Natural killer cell (primary cell): ENCODE data around the gene TXNRD3. TPM values are rescaled to one million over a fixed set of nuclear protein-coding genes. Genes with fewer than 3 reads are reported as not detected.

ENCODE experiments used
- ATAC-seq, 3 donors: fragments of 150-1000 bp in 2 of 3; fragments of 200-7000 bp in 1 of 3; cut with Tn5 transposase; 1 replicate in 1 of 3; 2 replicates in 2 of 3; pipeline ENCODE4 v1.10.0; 2021; ENCODE audit warnings: mild to moderate bottlenecking in 2 of 3, moderate library complexity in 2 of 3
- DNase-seq, 2 donors: peaks; one replicate each; pipeline versions ENCODE4 v3.0.0 to v3.0.0-alpha.2; 2013 to 2021; ENCODE audit warnings: mixed read lengths in 1 of 2
- H3K27ac ChIP-seq: one replicate; pipeline ENCODE4 v1.5.1; 2013; ENCODE audit warnings: mild to moderate bottlenecking, low read length
- H3K27me3 ChIP-seq: one replicate; pipeline ENCODE4 v1.6.1; 2013; ENCODE audit warnings: low read length; ENCODE audit not compliant: control insufficient read depth, insufficient read depth
- H3K36me3 ChIP-seq: one replicate; pipeline ENCODE4 v1.6.1; 2013; ENCODE audit warnings: low read length; ENCODE audit not compliant: control insufficient read depth, insufficient read depth
- H3K4me1 ChIP-seq: one replicate; pipeline ENCODE4 v1.6.1; 2013; ENCODE audit warnings: low read length; ENCODE audit not compliant: control insufficient read depth, insufficient read depth
- H3K4me3 ChIP-seq: one replicate; pipeline ENCODE4 v1.5.1; 2013; ENCODE audit warnings: low read length
- H3K9me3 ChIP-seq: one replicate; pipeline ENCODE4 v1.6.1; 2013; ENCODE audit warnings: low read length; ENCODE audit not compliant: control insufficient read depth, insufficient read depth
- H3K27ac Mint-ChIP-seq, 2 donors: one replicate each; pipeline ENCODE4 v1.8.0; 2022; ENCODE audit warnings: mild to moderate bottlenecking in 2 of 2, mixed read lengths in 2 of 2, moderate library complexity in 1 of 2
- H3K27me3 Mint-ChIP-seq, 2 donors: one replicate each; pipeline ENCODE4 v1.8.0; 2022; ENCODE audit warnings: low read depth in 2 of 2, mixed read lengths in 2 of 2
- H3K36me3 Mint-ChIP-seq: one replicate; pipeline ENCODE4 v1.8.0; 2022; ENCODE audit warnings: mixed read lengths
- H3K4me1 Mint-ChIP-seq, 2 donors: one replicate each; pipeline ENCODE4 v1.8.0; 2022; ENCODE audit warnings: mixed read lengths in 2 of 2
- H3K4me3 Mint-ChIP-seq: one replicate; pipeline ENCODE4 v1.8.0; 2022; ENCODE audit warnings: mild to moderate bottlenecking, moderate library complexity, mixed read lengths
- H3K9me3 Mint-ChIP-seq, 2 donors: one replicate each; pipeline ENCODE4 v1.8.0; 2022; ENCODE audit warnings: mixed read lengths in 2 of 2
- CTCF ChIP-seq: fragments of 200-600 bp; IDR thresholded peaks from one replicate; pipeline ENCODE4 v1.8.0; 2022; ENCODE audit warnings: antibody characterized with exemption
- WGBS: methylation state at CpG from one replicate; pipeline ENCODE4 v1.1.7; 2013; ENCODE audit warnings: missing lambda C conversion rate; ENCODE audit not compliant: insufficient coverage; 5-methylcytosine and 5-hydroxymethylcytosine counted together
- intact Hi-C: fragments of 100-400 bp; cut with micrococcal nuclease; formaldehyde crosslinking; loops from one replicate; pipeline ENCODE4 v1.14.2; 2022
- total RNA-seq, 4 donors: library from RNA; stranded (reverse); fragments of 120-200 nt in 1 of 4; gene quantifications; one replicate each; pipeline versions ENCODE4 v1.2.3 to v1.2.4, GENCODE V29; 2013 to 2022

The TXNRD3 gene
- total RNA-seq, 3 donors from 2014 or later (not counting 1 experiment from before 2014, with no cell fraction given), result 0.77 to 1.1 (median 0.80) TPM

DNA sequence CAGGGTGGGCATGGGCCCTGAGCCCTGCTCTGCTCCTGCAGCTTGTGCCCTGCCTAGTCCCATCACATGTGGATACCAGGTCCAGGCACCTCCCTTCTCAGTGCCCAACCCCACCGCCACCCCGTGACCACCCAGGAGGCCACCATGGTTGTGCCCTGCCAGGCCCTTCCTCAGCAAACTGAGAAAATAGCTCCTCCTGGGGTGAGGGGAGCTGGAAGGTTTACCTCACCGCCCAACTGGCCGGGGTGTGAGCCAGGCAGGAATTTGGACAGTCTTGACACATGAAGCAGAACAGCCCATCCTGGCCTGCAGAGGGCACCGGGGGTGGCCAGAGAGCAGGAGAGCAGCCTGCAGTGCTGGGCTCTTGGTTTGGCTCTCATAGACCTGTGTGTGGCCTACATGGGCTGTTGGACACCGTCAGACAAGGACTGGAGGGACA, 84.8 kb downstream of the TXNRD3 start:
- no peak for TF ChIP-seq CTCF
- H3K27ac Mint-ChIP-seq, result no peak overlapping the region
- Histone ChIP-seq H3K27me3 (no peaks in the 10 kb centered on the region), H3K27ac (no peak overlapping the region), H3K4me1 (no peaks in the 10 kb centered on the region), H3K4me3 (no peak overlapping the region), H3K36me3 (no peaks in the 10 kb centered on the region), H3K9me3 (no peaks in the 10 kb centered on the region)
- H3K9me3 Mint-ChIP-seq, result no peaks in the 10 kb centered on the region
- intact Hi-C loops, result no loop called here
- no peaks in the 10 kb centered on the region for H3K36me3 Mint-ChIP-seq
- H3K27me3 Mint-ChIP-seq, result peaks cover 13 to 29% of the 10 kb centered on the region in 2 donors
- no peak overlapping the region for H3K4me3 Mint-ChIP-seq
- ATAC-seq (no peak), DNase-seq (no peak)
- no peaks in the 10 kb centered on the region for H3K4me1 Mint-ChIP-seq
- WGBS, result 79% methylated on average over 6 of the region's 6 CpGs

GRCh38 chr3:126569390-126569975, 85.4 kb downstream of the TXNRD3 start:
- Histone ChIP-seq H3K36me3 (no peaks in the 10 kb centered on the region), H3K9me3 (no peaks in the 10 kb centered on the region), H3K4me1 (no peaks in the 10 kb centered on the region), H3K27me3 (no peaks in the 10 kb centered on the region), H3K27ac (no peak overlapping the region), H3K4me3 (no peak overlapping the region)
- WGBS, result 77% methylated on average over 8 of the region's 9 CpGs
- ATAC-seq (no peak), DNase-seq (no peak)
- Mint-ChIP-seq H3K36me3 (no peaks in the 10 kb centered on the region), H3K27ac (no peak overlapping the region), H3K27me3 (peaks cover 13 to 29% of the 10 kb centered on the region in 2 donors), H3K9me3 (no peaks in the 10 kb centered on the region), H3K4me1 (no peaks in the 10 kb centered on the region), H3K4me3 (no peak overlapping the region)
- TF ChIP-seq CTCF, result no peak
- intact Hi-C loops, result no loop called here

GRCh38 chr3:126568776-126569342, 86.1 kb downstream of the TXNRD3 start:
- no peak for TF ChIP-seq CTCF
- H3K36me3 ChIP-seq, result no peaks in the 10 kb centered on the region
- H3K27ac Mint-ChIP-seq, result no peak overlapping the region
- H3K9me3 Mint-ChIP-seq, result no peaks in the 10 kb centered on the region
- H3K4me3 ChIP-seq, result no peak overlapping the region
- no peaks in the 10 kb centered on the region for H3K4me1 ChIP-seq
- no peak overlapping the region for H3K27ac ChIP-seq
- intact Hi-C loops, result no loop called here
- no peaks in the 10 kb centered on the region for H3K36me3 Mint-ChIP-seq
- H3K9me3 ChIP-seq, result no peaks in the 10 kb centered on the region
- 47% methylated on average over 3 of the region's 3 CpGs for WGBS
- H3K4me1 Mint-ChIP-seq, result no peaks in the 10 kb centered on the region
- peaks cover 13 to 27% of the 10 kb centered on the region in 2 donors for H3K27me3 Mint-ChIP-seq
- ATAC-seq (no peak), DNase-seq (no peak)
- H3K4me3 Mint-ChIP-seq, result no peak overlapping the region
- no peaks in the 10 kb centered on the region for H3K27me3 ChIP-seq
